Measurements from ENCODE around the gene SLC4A5.

DNA sequence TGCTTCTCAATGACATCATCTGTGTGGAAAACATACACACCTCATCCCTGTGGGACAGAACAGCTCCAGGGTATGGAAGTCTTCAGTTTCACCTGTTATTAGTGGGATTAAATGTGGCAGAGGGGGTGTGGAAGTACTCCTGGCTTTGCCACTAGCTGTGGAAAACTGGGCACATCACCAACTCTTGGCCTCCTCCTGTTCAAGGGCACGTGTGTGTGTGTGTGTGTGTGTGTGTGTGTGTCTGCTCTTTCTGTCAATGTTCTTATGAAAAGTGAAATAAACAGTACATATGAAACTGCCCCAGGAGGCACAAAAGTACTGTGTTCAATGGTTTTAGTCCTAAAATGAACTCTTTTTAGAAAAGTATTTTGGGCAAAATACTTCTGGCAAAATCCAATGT is 78.9 kb downstream of the SLC4A5 start:
- no peak for TF ChIP-seq POLR2A (IDR thresholded peaks at IDR 0.05)
- TF ChIP-seq, protein P1, sequence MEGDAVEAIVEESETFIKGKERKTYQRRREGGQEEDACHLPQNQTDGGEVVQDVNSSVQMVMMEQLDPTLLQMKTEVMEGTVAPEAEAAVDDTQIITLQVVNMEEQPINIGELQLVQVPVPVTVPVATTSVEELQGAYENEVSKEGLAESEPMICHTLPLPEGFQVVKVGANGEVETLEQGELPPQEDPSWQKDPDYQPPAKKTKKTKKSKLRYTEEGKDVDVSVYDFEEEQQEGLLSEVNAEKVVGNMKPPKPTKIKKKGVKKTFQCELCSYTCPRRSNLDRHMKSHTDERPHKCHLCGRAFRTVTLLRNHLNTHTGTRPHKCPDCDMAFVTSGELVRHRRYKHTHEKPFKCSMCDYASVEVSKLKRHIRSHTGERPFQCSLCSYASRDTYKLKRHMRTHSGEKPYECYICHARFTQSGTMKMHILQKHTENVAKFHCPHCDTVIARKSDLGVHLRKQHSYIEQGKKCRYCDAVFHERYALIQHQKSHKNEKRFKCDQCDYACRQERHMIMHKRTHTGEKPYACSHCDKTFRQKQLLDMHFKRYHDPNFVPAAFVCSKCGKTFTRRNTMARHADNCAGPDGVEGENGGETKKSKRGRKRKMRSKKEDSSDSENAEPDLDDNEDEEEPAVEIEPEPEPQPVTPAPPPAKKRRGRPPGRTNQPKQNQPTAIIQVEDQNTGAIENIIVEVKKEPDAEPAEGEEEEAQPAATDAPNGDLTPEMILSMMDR (IDR thresholded peaks at IDR 0.05), result no peak

Measured in heart left ventricle (tissue), 13 donors.